NCI-H82 treated with DMSO at 0.1 percent for 48 hours (cell line): ENCODE measurements around the gene IRAK1.
"Not testable (repeated sequence)": the region's sequence is repeated elsewhere in the genome, so short reads cannot be mapped to it uniquely, and the experiment has no call there.

Experiments
- DNase-seq: peaks from one replicate; lab custom pipeline; 2025; ENCODE audit not compliant: unreplicated experiment; lab: John Stamatoyannopoulos, UW

Gene IRAK1

GRCh38 chrX:154002215-154002719 is 17.4 kb downstream of the IRAK1 start:
- no peak for DNase-seq

GRCh38 chrX:154000051-154000450 is 19.7 kb downstream of the IRAK1 start:
- no peak for DNase-seq

- DNase-seq = no peak
These were observed 20.2 kb downstream of the IRAK1 start for GRCh38 chrX:153999359-154000037.

DNA sequence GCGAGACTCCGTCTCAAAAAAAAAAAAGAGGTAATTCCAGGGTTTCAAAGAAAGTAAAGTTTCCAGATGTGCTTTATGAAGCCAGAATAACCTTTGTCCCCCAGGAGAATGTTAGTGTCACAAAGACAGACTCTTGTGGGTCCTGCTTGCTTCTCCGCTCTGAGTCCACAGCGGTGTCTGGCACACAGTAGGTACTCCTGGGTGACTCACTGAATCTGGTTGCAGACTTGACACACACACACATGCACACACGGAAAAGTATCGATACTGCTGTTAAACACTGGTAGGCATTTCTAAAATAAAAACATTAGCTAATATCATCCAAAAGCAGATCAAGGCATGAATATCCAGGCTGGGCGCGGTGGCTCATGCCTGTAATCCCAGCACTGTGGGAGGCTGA is 24.2 kb downstream of the IRAK1 start:
- DNase-seq = no peak

DNA sequence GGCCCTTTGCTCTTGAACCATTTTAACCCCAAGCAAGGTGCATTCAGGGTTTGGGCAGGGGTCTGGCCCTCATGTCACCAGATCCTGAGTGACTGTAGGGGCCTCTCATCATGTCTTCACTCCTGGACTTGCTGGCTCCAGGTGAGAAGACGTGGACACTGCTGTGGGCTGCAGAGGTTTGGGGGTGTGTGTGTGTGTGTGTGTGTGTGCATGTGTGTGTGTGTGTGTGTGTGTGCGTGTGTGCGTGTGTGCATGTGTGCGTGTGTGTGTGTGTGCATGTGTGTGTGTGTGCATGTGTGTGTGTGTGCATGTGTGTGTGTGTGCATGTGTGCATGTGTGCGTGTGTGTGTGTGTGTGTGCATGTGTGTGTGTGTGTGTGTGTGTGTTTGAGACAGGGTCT is 25.3 kb downstream of the IRAK1 start:
- not testable (repeated sequence) for DNase-seq

DNA sequence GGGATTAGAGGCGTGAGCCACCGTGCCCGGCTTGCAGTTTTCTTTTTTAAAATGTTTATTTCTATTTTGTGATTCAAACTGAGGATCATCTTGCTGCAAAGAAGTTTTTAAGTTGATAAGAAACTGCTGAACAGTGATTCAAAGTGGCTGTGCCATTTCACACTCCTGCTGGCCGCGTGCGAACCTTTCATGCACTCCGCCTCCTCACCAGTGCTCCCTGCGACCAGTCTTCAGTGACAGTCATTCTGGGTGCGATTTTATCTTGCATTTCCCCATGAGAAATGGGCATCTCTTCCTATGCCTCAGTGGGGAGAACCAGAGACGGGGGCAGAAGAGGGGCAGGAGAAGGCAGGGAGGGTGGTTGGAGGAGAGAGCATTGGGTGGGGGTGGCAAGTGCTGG is 25.7 kb downstream of the IRAK1 start:
- no peak for DNase-seq

GRCh38 chrX:153993079-153993478 is 26.6 kb downstream of the IRAK1 start:
- DNase-seq = no peak

- DNase-seq = no peak
These were observed 27.5 kb downstream of the IRAK1 start for GRCh38 chrX:153992180-153992579.

DNA sequence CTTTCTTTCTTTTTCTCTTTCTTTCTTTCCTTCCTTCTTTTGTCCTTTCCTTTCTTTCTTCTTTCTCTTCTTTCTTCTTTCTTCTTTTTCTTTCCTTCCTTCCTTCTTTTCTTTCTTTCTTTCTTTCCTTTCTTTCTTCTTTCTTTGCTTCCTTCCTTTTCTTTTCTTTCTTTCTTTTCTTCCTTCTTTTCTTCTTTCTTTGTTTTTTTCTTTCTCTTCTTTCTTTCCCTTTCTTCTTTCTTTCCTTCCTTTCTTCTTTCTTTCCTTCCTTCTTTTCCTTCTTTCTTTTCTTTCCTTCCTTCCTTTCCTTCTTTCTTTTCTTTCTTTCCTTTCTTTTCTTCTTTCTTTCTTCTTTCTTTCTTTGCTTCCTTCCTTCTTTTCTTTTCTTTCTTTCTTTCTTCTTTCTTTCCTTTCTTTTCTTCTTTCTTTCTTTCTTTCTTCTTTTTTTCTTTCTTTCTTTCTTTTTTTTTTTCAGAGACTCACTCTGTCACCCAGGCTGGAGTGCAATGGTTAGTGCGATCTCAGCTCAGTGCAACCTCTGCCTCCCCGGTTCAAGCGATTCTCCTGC is 28.6 kb downstream of the IRAK1 start:
- DNase-seq = no peak

GRCh38 chrX:153989973-153990655 is 29.6 kb downstream of the IRAK1 start:
- no peak for DNase-seq

DNA sequence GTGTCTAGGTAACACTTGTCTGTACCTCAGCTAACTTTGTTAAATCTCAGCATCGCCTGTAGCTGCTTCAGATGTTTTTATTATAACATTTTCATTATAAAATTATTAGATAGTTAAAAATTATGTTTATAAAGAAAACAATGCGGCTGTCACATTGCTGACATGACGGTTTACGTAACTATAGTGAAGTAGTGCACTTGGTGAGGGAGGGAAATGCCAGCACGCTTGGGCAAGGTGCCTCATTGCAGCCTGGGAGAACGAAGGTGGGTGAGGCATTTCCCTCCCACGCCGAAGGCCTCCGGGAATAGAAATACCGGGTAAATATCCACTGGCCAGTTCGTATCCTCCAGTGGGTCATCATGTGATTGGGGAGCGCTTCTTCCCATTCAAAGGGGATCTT is 31.2 kb downstream of the IRAK1 start:
- DNase-seq = no peak

GRCh38 chrX:153984351-153985178 is 35.1 kb downstream of the IRAK1 start:
- DNase-seq = no peak

GRCh38 chrX:153983321-153983801 is 36.3 kb downstream of the IRAK1 start:
- no peak for DNase-seq

- DNase-seq = no peak
These were observed 37.8 kb downstream of the IRAK1 start for GRCh38 chrX:153981771-153982533.

- no peak for DNase-seq
These were observed 38.5 kb downstream of the IRAK1 start for GRCh38 chrX:153981231-153981630.

- DNase-seq = not testable (repeated sequence)
These were observed 39.3 kb downstream of the IRAK1 start for GRCh38 chrX:153980394-153980793.

GRCh38 chrX:153974726-153975286 is 44.9 kb downstream of the IRAK1 start:
- DNase-seq = no peak

DNA sequence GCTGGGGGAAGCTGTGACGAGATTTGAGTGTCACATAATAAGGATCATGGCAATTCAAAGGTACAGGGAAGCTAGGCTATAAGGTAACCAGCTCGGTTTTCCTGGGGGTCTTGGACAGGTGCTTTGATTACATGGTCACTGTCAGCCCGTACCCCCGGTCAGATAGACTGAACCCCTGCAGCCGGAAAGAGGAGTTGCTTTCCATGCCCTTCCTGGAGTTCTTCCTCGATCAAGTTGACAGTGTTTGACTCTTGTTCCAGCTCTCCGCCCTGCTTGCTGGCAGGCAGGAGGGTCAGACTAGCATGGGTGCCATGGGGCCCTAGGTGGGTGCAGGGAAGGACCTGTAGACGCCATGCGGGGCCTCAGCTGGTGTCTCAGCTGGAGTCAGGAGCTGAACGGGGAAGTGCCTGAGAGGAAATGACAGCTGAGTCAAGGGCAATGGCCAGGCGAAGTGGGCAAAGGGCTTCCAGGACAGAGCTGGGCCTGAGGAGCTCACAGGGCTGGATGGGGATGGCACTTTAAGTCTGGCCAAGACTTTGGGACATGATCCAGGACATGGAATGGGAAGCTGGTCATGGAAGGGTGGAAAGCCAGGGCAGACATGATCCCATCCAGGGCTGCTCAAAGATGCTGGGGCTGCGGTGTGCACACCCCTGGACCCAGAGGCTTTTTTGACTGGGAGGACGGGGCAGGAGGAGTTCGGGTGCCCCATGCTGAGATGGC is 45.5 kb downstream of the IRAK1 start:
- no peak for DNase-seq
